Endothelial cell (in vitro differentiated cells): ENCODE data around the gene SIRT7. TPM values are rescaled to one million over a fixed set of nuclear protein-coding genes. Genes with fewer than 3 reads are reported as not detected.

Source experiments
- DNase-seq: peaks from one replicate; pipeline ENCODE4 v3.0.0; 2021; ENCODE audit warnings: low spot score
- H3K27ac Mint-ChIP-seq: one replicate; pipeline ENCODE4 v1.8.0; 2021; ENCODE audit warnings: mixed read lengths, inconsistent platforms; ENCODE audit not compliant: unreplicated experiment
- H3K27me3 Mint-ChIP-seq: one replicate; pipeline ENCODE4 v1.8.0; 2021; ENCODE audit warnings: mild to moderate bottlenecking, moderate library complexity, mixed read lengths, inconsistent platforms; ENCODE audit not compliant: unreplicated experiment
- H3K36me3 Mint-ChIP-seq: one replicate; pipeline ENCODE4 v1.8.0; 2021; ENCODE audit warnings: mild to moderate bottlenecking, low read depth, mixed read lengths, inconsistent platforms; ENCODE audit not compliant: unreplicated experiment
- H3K4me1 Mint-ChIP-seq: one replicate; pipeline ENCODE4 v1.8.0; 2021; ENCODE audit warnings: mild to moderate bottlenecking, mixed read lengths, inconsistent platforms; ENCODE audit not compliant: unreplicated experiment
- H3K4me3 Mint-ChIP-seq: one replicate; pipeline ENCODE4 v1.8.0; 2021; ENCODE audit warnings: mild to moderate bottlenecking, mixed read lengths, inconsistent platforms; ENCODE audit not compliant: unreplicated experiment
- H3K9me3 Mint-ChIP-seq: one replicate; pipeline ENCODE4 v1.8.0; 2021; ENCODE audit warnings: mixed read lengths, inconsistent platforms; ENCODE audit not compliant: unreplicated experiment
- total RNA-seq: library from RNA; stranded (reverse); fragmentation: NEBNext Ultra II Directional; extraction: Animal tissue kit (Norgen Biotek cat#: 25700); gene quantifications from one replicate; pipeline ENCODE4 v1.2.1, GENCODE V29; 2021; ENCODE audit not compliant: unreplicated experiment
- TF ChIP-seq, protein P1 (sequence below): fragments of 200-600 bp; sonication (generic); IDR thresholded peaks from one replicate; pipeline ENCODE4 v1.5.0; 2021; ENCODE audit warnings: antibody characterized with exemption; ENCODE audit not compliant: unreplicated experiment

The SIRT7 gene
- total RNA-seq, 1 donor from 2014 or later, result 14.4 TPM

DNA sequence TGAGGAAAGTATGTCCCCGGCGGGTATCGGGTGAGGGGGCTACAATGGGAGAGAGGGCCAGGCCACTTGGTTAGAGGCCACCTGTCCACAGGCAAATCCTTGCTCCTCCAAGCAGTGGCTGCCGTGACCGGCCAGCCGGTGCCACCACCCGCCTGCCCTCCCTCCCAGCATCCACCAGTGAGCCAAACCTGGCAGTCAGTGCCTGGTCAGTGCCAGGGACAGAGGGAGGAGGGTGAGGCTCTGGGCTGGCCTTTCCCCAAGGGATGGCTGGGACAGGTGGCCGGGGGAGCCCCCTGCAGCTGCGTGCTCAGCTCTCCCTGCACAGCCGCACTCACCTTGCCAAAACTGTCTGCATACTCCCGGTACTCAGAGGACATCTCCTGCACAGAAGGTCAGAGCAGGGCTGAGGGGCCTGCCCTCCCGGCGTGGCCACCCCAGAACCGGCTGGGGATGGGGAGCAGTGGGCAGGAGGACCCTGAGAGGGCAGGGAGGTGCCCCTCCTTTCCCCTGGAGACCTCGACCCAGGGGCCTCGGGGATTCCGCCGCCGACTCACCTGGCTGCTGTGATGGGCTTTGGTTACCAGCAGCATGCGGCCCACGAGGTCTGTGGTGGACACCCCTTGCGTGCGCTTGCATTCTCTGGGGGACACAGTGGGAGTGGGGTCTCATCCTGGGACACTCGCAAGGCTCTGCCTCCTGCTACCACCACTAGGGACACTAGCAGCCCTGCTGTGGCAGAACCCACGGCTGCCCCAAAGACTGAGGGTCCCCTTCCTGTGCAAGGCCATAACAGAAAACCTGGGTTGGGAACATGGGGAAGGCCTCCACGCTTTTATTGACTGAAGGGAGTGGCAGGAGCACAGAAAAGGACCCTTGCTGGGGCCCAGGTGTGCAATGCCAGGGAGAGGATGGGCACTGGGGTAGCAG, 10.5 kb downstream of the SIRT7 start:
- Mint-ChIP-seq H3K4me3 (no peak overlapping the region), H3K27ac (no peak overlapping the region), H3K27me3 (peaks cover 10% of the 10 kb centered on the region), H3K9me3 (no peaks in the 10 kb centered on the region), H3K4me1 (no peaks in the 10 kb centered on the region), H3K36me3 (no peaks in the 10 kb centered on the region)
- TF ChIP-seq, protein P1, sequence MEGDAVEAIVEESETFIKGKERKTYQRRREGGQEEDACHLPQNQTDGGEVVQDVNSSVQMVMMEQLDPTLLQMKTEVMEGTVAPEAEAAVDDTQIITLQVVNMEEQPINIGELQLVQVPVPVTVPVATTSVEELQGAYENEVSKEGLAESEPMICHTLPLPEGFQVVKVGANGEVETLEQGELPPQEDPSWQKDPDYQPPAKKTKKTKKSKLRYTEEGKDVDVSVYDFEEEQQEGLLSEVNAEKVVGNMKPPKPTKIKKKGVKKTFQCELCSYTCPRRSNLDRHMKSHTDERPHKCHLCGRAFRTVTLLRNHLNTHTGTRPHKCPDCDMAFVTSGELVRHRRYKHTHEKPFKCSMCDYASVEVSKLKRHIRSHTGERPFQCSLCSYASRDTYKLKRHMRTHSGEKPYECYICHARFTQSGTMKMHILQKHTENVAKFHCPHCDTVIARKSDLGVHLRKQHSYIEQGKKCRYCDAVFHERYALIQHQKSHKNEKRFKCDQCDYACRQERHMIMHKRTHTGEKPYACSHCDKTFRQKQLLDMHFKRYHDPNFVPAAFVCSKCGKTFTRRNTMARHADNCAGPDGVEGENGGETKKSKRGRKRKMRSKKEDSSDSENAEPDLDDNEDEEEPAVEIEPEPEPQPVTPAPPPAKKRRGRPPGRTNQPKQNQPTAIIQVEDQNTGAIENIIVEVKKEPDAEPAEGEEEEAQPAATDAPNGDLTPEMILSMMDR, result no peak
- DNase-seq, result no peak

DNA sequence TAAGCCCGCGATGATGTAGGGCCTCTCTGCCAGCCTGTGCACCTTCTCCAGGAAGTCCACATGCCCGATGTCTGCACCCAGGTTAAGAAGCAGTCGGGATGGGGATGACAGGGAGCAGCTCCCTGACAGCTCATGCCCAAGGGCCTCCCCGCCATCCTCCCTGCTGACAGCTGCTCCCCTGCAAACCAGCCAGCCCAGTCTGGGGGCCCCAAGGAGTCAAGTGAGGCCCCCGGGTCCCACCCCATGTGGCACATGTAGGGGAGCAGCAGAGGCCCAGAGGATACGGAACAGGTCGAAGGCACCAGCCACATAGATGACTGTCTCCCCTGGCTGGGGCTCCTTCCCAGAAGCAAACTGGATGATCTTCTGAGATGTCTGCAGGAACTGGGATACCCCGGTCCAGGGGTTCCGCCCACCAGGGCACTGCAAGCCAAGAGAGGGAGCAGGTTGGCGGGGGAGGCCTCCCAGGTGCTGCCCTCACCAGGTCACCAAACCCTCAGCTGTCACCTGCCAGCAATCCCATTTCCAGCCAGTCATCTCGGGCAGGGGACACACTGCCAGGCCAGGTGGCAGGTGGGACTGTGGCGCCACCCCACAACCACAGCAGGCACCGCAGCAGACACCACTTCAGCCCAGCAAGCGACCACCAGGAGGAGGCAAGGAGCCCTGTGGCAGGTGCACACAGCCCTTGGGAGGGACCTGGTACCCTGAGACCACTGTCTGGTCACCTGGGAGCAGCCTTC, 11.3 kb downstream of the SIRT7 start:
- H3K9me3 Mint-ChIP-seq, result no peaks in the 10 kb centered on the region
- H3K27ac Mint-ChIP-seq, result no peak overlapping the region
- no peak for DNase-seq
- no peak overlapping the region for H3K4me3 Mint-ChIP-seq
- no peaks in the 10 kb centered on the region for H3K4me1 Mint-ChIP-seq
- no peaks in the 10 kb centered on the region for H3K36me3 Mint-ChIP-seq
- TF ChIP-seq, protein P1, result no peak
- peaks cover 7% of the 10 kb centered on the region for H3K27me3 Mint-ChIP-seq

DNA sequence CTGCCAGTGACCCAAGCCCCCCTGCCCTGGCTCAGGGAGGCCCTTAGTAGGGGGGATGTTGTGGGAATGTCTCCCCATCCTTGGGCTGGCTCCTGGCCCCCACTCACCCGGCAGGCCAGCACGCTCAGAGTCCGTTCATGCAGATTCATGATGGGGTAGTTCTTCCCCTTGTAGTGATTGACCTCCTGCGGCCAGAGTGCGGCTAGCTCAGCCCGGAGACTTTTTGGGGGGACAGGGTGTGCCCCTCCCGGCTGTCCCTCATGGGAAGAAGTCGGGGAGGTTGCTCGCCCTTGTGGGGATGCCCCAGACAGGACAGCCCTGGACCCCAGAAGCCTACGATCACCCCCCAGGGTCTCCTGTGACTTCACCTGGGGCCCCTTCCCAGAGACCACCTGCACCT, 12.0 kb downstream of the SIRT7 start:
- Mint-ChIP-seq H3K4me3 (no peak overlapping the region), H3K36me3 (peaks cover 3% of the 10 kb centered on the region), H3K27me3 (peaks cover 11% of the 10 kb centered on the region), H3K4me1 (no peaks in the 10 kb centered on the region), H3K27ac (no peak overlapping the region), H3K9me3 (no peaks in the 10 kb centered on the region)
- TF ChIP-seq, protein P1, result no peak
- no peak for DNase-seq

DNA sequence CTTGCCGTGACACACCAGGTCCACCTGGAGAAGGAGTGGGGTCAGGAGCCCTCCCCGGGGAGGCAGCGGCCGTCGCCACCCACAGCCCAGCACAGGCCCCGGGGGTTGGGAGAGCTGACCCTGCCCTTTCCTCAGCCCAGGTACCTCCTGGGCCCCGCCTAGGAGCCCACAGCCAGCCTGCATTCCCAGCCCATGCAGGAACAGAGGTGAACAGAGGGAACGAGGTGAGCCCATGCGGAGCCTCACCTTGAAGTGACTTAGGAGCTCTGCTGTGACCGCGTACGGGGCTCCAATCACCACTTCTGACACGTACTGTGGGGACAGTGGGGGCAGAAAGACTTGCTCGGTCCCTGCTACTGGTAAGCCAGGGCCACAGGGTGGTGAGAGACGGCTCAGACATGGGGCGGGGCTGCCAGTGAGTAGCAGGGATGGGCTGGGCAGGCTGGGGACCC, 12.5 kb downstream of the SIRT7 start:
- Mint-ChIP-seq H3K4me3 (no peak overlapping the region), H3K36me3 (peaks cover 7% of the 10 kb centered on the region), H3K27me3 (peaks cover 12% of the 10 kb centered on the region), H3K4me1 (no peaks in the 10 kb centered on the region), H3K9me3 (no peaks in the 10 kb centered on the region), H3K27ac (no peak overlapping the region)
- DNase-seq, result no peak
- TF ChIP-seq, protein P1, result no peak
